Endothelial cell of umbilical vein (primary cell): ENCODE results near the gene TLE7. TPM values are rescaled to one million over a fixed set of nuclear protein-coding genes. Genes with fewer than 3 reads are reported as not detected.
A peak's percentile ranks its signal among the peaks of the same experiment; 100 is the strongest.

Source experiments
- BruUV-seq: library from RNA; stranded (reverse); fragments of 400-500 nt; replicated peaks from 2 replicates; lab custom pipeline; 2021; lab: Mats Ljungman, UMichigan
- CTCF ChIA-PET: fragments of 300-600, 350-600 bp; sonication (Branson Sonifier 250); formaldehyde crosslinking; loops from one replicate; lab custom pipeline; 2021; ENCODE audit warnings: antibody characterized with exemption, inconsistent platforms; lab: Charles Lee
- POLR2A ChIA-PET: fragments of 300-600, 350-600 bp; sonication (Branson Sonifier 250); formaldehyde crosslinking; loops from one replicate; lab custom pipeline; 2021; ENCODE audit warnings: antibody characterized with exemption, inconsistent platforms; lab: Charles Lee
- DNase-seq: peaks from one replicate; pipeline ENCODE4 v3.0.0-alpha.2; 2011; ENCODE audit warnings: low read depth, low spot score
- FAIRE-seq: peaks from 2 replicates; lab custom pipeline; 2011; peaks lifted over from hg19 to GRCh38; lab: Jason Lieb, UNC
- H2AFZ ChIP-seq: 2 replicates; pipeline ENCODE4 v1.6.0; 2012; ENCODE audit warnings: low read depth, low read length, control low read depth, inconsistent platforms
- H3K27ac ChIP-seq: 2 replicates; pipeline ENCODE4 v1.5.1; 2011; ENCODE audit warnings: low read depth, mild to moderate bottlenecking, control low read depth, low read length, moderate library complexity; ENCODE audit not compliant: insufficient read depth
- H3K27me3 ChIP-seq, 2 experiments: 2 replicates each; pipeline versions ENCODE4 v1.6.0 to v1.6.1; 2011; ENCODE audit warnings: low read length in 2 of 2, mixed read lengths in 1 of 2; ENCODE audit not compliant: control insufficient read depth in 2 of 2, insufficient read depth in 2 of 2
- H3K36me3 ChIP-seq, 2 experiments: 2 replicates in 1 of 2; 3 replicates in 1 of 2; pipeline ENCODE4 v1.5.1; 2011; ENCODE audit warnings: low read length in 2 of 2, mild to moderate bottlenecking in 1 of 2, moderate library complexity in 1 of 2; ENCODE audit not compliant: control insufficient read depth in 2 of 2, insufficient read depth in 2 of 2; ENCODE audit errors: extremely low read depth in 1 of 2
- H3K4me1 ChIP-seq: 3 replicates; pipeline ENCODE4 v1.5.1; 2011; ENCODE audit warnings: mild to moderate bottlenecking, low read length; ENCODE audit not compliant: control insufficient read depth, insufficient read depth; ENCODE audit errors: extremely low read depth
- H3K4me2 ChIP-seq: 2 replicates; pipeline ENCODE4 v1.6.1; 2011; ENCODE audit warnings: low read length, control low read depth, mixed read lengths; ENCODE audit not compliant: insufficient read depth
- H3K4me3 ChIP-seq, 3 experiments: fragments of 200-600 bp in 1 of 3; sonication (generic), shearing (Covaris generic) in 1 of 3; replicated peaks in 1 of 3; 2 replicates each; pipeline ENCODE4 v1.5.1; 2011 to 2016; ENCODE audit warnings: control low read depth in 3 of 3, low read length in 3 of 3, mild to moderate bottlenecking in 2 of 3, inconsistent platforms in 1 of 3, low read depth in 1 of 3, moderate library complexity in 1 of 3; ENCODE audit not compliant: insufficient read depth in 1 of 3
- H3K79me2 ChIP-seq: 2 replicates; pipeline ENCODE4 v1.6.0; 2012; ENCODE audit warnings: low read length, inconsistent platforms; ENCODE audit not compliant: control insufficient read depth, insufficient read depth
- H3K9ac ChIP-seq: replicated peaks from 2 replicates; pipeline ENCODE3; 2011; ENCODE audit warnings: low read length, control low read depth; ENCODE audit not compliant: insufficient read depth; ENCODE audit errors: extremely low read depth
- H3K9me1 ChIP-seq: replicated peaks from 3 replicates; pipeline ENCODE4 v1.6.0; 2011; ENCODE audit warnings: mild to moderate bottlenecking, low read length; ENCODE audit not compliant: control insufficient read depth, insufficient read depth; ENCODE audit errors: extremely low read depth
- H3K9me3 ChIP-seq: replicated peaks from 2 replicates; pipeline ENCODE4 v1.5.1; 2012; ENCODE audit warnings: low read length, inconsistent platforms; ENCODE audit not compliant: control insufficient read depth, insufficient read depth
- H4K20me1 ChIP-seq: replicated peaks from 2 replicates; pipeline ENCODE3; 2011; ENCODE audit warnings: mild to moderate bottlenecking, low read length; ENCODE audit not compliant: control insufficient read depth, insufficient read depth; ENCODE audit errors: extremely low read depth
- EZH2 ChIP-seq: IDR thresholded peaks from 2 replicates; pipeline ENCODE4 v1.6.1; 2012; ENCODE audit warnings: borderline replicate concordance, low read depth, mild to moderate bottlenecking, moderate library complexity, low read length, inconsistent platforms; ENCODE audit not compliant: severe bottlenecking
- FOS ChIP-seq: IDR thresholded peaks from 2 replicates; pipeline ENCODE4 v1.6.1; 2011; ENCODE audit warnings: mild to moderate bottlenecking, low read length, moderate library complexity, borderline replicate concordance; ENCODE audit not compliant: insufficient read depth
- GATA2 ChIP-seq: IDR thresholded peaks from 2 replicates; pipeline ENCODE4 v1.7.0; 2011; ENCODE audit warnings: low read depth, mild to moderate bottlenecking, moderate library complexity, mixed read lengths, low read length; ENCODE audit not compliant: insufficient read length, insufficient read depth
- JUN ChIP-seq: IDR thresholded peaks from 2 replicates; pipeline ENCODE4 v1.6.1; 2011; ENCODE audit warnings: borderline replicate concordance, low read depth; ENCODE audit not compliant: insufficient read length, insufficient read depth
- MYC ChIP-seq: IDR thresholded peaks from one replicate; pipeline ENCODE4 v1.6.1; 2011; ENCODE audit warnings: mild to moderate bottlenecking, low read depth, low read length
- POLR2A ChIP-seq: IDR thresholded peaks from 2 replicates; pipeline ENCODE4 v1.6.1; 2012; ENCODE audit warnings: low read depth, mild to moderate bottlenecking, control low read depth, low read length
- POLR2AphosphoS5 ChIP-seq: IDR thresholded peaks from 2 replicates; pipeline ENCODE4 v1.6.1; 2012; ENCODE audit warnings: low read depth, mild to moderate bottlenecking, control low read depth, low read length, moderate library complexity; ENCODE audit not compliant: insufficient read depth
- dilution Hi-C: fragments of 300-500 bp; cut with MboI; formaldehyde crosslinking; loops from one replicate; pipeline ENCODE4 v1.15.0; 2019; ENCODE audit warnings: low sequenced_read_pairs; ENCODE audit not compliant: extremely low pct_ligation_motif_present
- intact Hi-C: fragments of 100-400 bp; cut with micrococcal nuclease; formaldehyde crosslinking; loops from one replicate; pipeline ENCODE4 v1.10.0; 2022
- polyA plus RNA-seq, 4 experiments: library from polyadenylated mRNA; depleted of rRNA in 3 of 4; stranded (reverse) in 3 of 4; unstranded in 1 of 4; fragments of >200 nt; gene quantifications; 2 replicates each; pipeline versions ENCODE4 v1.2.1 to v1.2.3, GENCODE V29; 2011 to 2012; ENCODE audit warnings: missing spikeins in 1 of 4
- total RNA-seq: library from RNA; stranded (reverse); gene quantifications from 2 replicates; pipeline ENCODE4 v1.2.3, GENCODE V29; 2021
- TF ChIP-seq, protein P1 (sequence below), 2 donors: IDR thresholded peaks; 1 replicate in 1 of 2; 2 replicates in 1 of 2; pipeline ENCODE4 v1.5.1; 2011; ENCODE audit warnings: low read length in 2 of 2, mild to moderate bottlenecking in 2 of 2, moderate library complexity in 2 of 2, control low read depth in 1 of 2, inconsistent platforms in 1 of 2, low read depth in 1 of 2; ENCODE audit not compliant: insufficient read depth in 1 of 2; ENCODE audit errors: extremely low read depth in 1 of 2
- TF ChIP-seq, protein P2 (sequence below): IDR thresholded peaks from 2 replicates; pipeline ENCODE4 v1.6.1; 2011; ENCODE audit not compliant: insufficient read depth, insufficient read length

TLE7 gene
- total and polyA plus RNA-seq, 2 donors (not counting 3 experiments of a cell fraction or from before 2014, with no cell fraction given), result not detected

DNA sequence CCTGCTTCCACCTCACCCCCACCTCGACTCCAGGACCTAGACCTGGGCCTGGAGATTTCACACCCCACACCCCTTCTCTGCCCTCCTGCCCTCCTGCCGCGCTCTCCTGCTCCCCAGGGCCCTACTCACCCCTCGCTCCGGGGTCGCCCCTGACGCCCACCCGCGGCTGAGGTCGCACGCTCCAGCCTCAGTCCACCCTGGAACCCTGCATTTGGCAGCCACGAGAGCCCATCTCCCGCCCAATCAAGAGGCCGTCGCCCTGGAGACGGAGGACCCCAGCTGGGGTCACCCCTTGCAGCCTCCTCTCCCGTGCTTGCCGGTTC lies 16.1 kb downstream of the TLE7 start:
- FAIRE-seq, result no peak
- CTCF ChIA-PET, result interaction anchor here (0.9 to 5.1 kb wide), 4 partner anchors 14 to 128 kb away, joined by 3 to 37 read pairs (median 4); no protein-coding TSS in a partner anchor
- intact Hi-C loops, result no loop called here

DNA sequence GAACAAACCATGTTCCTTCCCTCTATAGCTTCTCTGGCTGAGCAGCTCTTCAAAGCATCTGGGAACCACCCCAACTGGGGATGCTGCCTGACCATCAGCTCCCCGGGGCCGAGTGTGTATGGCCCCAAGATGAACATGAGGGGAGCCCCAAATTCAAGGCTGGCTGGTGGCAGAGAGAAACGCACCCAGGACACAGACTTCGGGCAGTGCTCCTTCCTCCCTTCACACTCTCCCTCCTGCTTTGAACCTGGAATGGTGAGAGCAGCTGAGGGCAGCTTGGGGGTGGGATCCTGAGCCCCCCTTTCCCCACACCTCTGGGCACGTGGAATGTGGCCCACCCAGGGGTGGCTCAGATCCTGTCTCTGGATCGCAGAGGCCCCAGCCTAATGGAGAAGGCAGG lies 17.2 kb downstream of the TLE7 start:
- POLR2A ChIA-PET, result no interaction called here
- DNase-seq (no peak), FAIRE-seq (no peak)
- Histone ChIP-seq H3K9ac (no peak overlapping the region), H3K27ac (no peak overlapping the region), H3K36me3 (no peaks in the 10 kb centered on the region), H3K79me2 (no peaks in the 10 kb centered on the region), H3K27me3 (peaks cover 3 to 7% of the 10 kb centered on the region in 2 experiments), H3K4me3 (no peak overlapping the region), H3K4me2 (no peak overlapping the region), H2AFZ (no peak overlapping the region), H3K9me1 (no peaks in the 10 kb centered on the region), H3K9me3 (no peaks in the 10 kb centered on the region), H4K20me1 (no peaks in the 10 kb centered on the region), H3K4me1 (no peaks in the 10 kb centered on the region)
- dilution Hi-C loops, result no loop called here
- no TSS peak for BruUV-seq
- CTCF ChIA-PET, result interaction anchor here (1.0 to 1.7 kb wide), 2 partner anchors 12 to 55 kb away, joined by 3 to 7 read pairs; no protein-coding TSS in a partner anchor
- TF ChIP-seq, protein P1, sequence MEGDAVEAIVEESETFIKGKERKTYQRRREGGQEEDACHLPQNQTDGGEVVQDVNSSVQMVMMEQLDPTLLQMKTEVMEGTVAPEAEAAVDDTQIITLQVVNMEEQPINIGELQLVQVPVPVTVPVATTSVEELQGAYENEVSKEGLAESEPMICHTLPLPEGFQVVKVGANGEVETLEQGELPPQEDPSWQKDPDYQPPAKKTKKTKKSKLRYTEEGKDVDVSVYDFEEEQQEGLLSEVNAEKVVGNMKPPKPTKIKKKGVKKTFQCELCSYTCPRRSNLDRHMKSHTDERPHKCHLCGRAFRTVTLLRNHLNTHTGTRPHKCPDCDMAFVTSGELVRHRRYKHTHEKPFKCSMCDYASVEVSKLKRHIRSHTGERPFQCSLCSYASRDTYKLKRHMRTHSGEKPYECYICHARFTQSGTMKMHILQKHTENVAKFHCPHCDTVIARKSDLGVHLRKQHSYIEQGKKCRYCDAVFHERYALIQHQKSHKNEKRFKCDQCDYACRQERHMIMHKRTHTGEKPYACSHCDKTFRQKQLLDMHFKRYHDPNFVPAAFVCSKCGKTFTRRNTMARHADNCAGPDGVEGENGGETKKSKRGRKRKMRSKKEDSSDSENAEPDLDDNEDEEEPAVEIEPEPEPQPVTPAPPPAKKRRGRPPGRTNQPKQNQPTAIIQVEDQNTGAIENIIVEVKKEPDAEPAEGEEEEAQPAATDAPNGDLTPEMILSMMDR (IDR thresholded peaks at IDR 0.05; ENCODE audit: extremely low read depth in 1 of 2, insufficient read depth in 1 of 2, low read depth in 1 of 2, low read length in 2 of 2), result no peak
- TF ChIP-seq, protein P2, sequence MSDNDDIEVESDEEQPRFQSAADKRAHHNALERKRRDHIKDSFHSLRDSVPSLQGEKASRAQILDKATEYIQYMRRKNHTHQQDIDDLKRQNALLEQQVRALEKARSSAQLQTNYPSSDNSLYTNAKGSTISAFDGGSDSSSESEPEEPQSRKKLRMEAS, result no peak
- TF ChIP-seq FOS, result no peak
- no peak for TF ChIP-seq MYC
- TF ChIP-seq GATA2, result no peak
- TF ChIP-seq EZH2, result no peak
- no peak for TF ChIP-seq POLR2AphosphoS5
- no peak for TF ChIP-seq JUN
- no peak for TF ChIP-seq POLR2A
- intact Hi-C loops, result no loop called here

More for the DNA sequence above, 16.1 kb downstream of the TLE7 start:
- Histone ChIP-seq H3K9ac (no peak overlapping the region), H2AFZ (peak overlapping the region; percentile 23), H3K79me2 (no peaks in the 10 kb centered on the region), H3K27ac (no peak overlapping the region), H3K4me3 (peak overlapping the region in 2 of 3 experiments; percentile 10 to 15), H3K9me1 (no peaks in the 10 kb centered on the region), H3K4me1 (no peaks in the 10 kb centered on the region), H3K4me2 (peak overlapping the region; percentile 20), H4K20me1 (no peaks in the 10 kb centered on the region), H3K9me3 (no peaks in the 10 kb centered on the region), H3K36me3 (no peaks in the 10 kb centered on the region), H3K27me3 (peaks cover 3 to 7% of the 10 kb centered on the region in 2 experiments)
- BruUV-seq, result no TSS peak
- no peak for DNase-seq
- TF ChIP-seq EZH2 (peak; percentile 13), GATA2 (no peak), JUN (no peak), POLR2A (no peak)
- dilution Hi-C loops, result no loop called here
- POLR2A ChIA-PET, result no interaction called here
